Measurements from ENCODE around the gene ZNF70. TPM values are rescaled to one million over a fixed set of nuclear protein-coding genes. Genes with fewer than 3 reads are reported as not detected.

ZNF70 gene
- total RNA-seq, 1 experiment from 2014 or later = 5.4 TPM

DNA sequence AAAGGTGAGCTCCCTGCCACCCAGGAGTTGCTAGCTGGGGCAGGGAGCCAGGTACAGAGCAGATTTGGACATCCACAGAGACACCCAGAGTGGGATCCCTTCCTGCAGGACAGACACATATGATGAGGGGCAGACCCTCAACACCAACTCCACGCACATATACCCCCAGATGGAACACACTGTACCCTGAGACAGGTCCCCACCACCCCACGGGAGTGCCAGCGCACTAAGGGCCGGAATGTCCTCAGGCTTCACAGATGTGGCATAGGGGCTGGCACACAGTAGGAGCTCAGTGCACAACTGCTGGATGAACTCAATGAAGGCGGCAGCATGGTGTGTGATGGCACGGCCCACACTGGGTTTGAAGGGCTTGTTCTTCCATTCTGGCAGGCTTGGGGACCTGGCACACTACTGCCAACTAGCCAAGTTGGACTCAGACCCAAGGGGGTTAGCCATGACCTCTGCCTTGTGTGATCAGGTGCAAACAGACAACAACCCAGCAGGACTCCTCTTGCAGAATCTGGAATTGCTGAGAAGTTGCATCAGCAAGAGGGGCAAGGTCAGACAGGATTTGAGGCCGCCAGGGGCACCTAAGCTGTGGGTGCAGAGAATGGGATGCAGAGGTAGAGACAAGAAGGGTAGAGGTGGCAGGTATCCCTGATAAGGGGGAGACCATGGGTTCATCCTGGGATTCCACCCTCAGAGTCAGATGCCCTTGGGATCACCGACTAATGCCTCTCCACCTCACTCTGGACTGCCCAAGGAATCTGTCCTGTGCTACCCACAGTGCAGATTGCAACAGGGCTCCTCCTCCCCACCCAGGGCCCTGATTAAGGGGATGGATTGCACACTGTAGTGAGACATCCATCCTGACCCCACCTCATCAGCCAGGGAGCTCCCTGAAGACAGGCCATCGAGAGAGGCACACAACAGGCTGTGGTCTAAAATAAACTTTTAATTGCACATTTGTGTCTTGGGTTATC lies 14.3 kb upstream of the ZNF70 start:
- no TSS peak for BruUV-seq (replicated peaks)
- H3K27ac Mint-ChIP-seq (ENCODE audit: unreplicated experiment) = peak overlapping the region; percentile 79
- no peak overlapping the region for H3K4me3 ChIP-seq (ENCODE audit: low read depth, low read length)
- no peaks in the 10 kb centered on the region for H3K27me3 ChIP-seq (replicated peaks; ENCODE audit: control insufficient read depth, insufficient read depth, low read length)
- intact Hi-C loops (cut with micrococcal nuclease; ENCODE audit: unreplicated experiment) = loop anchor here (1.0 kb wide), 1 partner anchor 14 kb away; the partner anchor contains the start of gene ZNF70
- TF ChIP-seq, protein P1, sequence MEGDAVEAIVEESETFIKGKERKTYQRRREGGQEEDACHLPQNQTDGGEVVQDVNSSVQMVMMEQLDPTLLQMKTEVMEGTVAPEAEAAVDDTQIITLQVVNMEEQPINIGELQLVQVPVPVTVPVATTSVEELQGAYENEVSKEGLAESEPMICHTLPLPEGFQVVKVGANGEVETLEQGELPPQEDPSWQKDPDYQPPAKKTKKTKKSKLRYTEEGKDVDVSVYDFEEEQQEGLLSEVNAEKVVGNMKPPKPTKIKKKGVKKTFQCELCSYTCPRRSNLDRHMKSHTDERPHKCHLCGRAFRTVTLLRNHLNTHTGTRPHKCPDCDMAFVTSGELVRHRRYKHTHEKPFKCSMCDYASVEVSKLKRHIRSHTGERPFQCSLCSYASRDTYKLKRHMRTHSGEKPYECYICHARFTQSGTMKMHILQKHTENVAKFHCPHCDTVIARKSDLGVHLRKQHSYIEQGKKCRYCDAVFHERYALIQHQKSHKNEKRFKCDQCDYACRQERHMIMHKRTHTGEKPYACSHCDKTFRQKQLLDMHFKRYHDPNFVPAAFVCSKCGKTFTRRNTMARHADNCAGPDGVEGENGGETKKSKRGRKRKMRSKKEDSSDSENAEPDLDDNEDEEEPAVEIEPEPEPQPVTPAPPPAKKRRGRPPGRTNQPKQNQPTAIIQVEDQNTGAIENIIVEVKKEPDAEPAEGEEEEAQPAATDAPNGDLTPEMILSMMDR (IDR thresholded peaks at IDR 0.05; ENCODE audit: insufficient read depth in 1 of 2, low read depth in 1 of 2, low read length in 1 of 2, severe bottlenecking in 1 of 2, unreplicated experiment in 1 of 2) = no peak
- H3K9me3 ChIP-seq = no peaks in the 10 kb centered on the region
- no peaks in the 10 kb centered on the region for H3K27me3 Mint-ChIP-seq (ENCODE audit: insufficient read depth, unreplicated experiment)
- peaks cover 11% of the 10 kb centered on the region for H3K36me3 Mint-ChIP-seq (ENCODE audit: insufficient read depth, unreplicated experiment)
- ChIA-PET CTCF (interaction anchor here (0.6 to 0.7 kb wide), 2 partner anchors 17 to 193 kb away, joined by 3 to 4 read pairs; no protein-coding TSS in a partner anchor), POLR2A (no interaction called here)
- DNase-seq = peak in 1 of 2 experiments; percentile 39
- H3K9me3 Mint-ChIP-seq (ENCODE audit: unreplicated experiment) = no peaks in the 10 kb centered on the region
- H3K4me1 ChIP-seq = peaks cover 7% of the 10 kb centered on the region
- peak overlapping the region; percentile 59 for H3K4me3 Mint-ChIP-seq (ENCODE audit: unreplicated experiment)
- H3K36me3 ChIP-seq (ENCODE audit: control insufficient read depth, insufficient read depth, low read length) = peaks cover 1% of the 10 kb centered on the region
- H3K4me1 Mint-ChIP-seq (ENCODE audit: low read depth, unreplicated experiment) = no peaks in the 10 kb centered on the region

DNA sequence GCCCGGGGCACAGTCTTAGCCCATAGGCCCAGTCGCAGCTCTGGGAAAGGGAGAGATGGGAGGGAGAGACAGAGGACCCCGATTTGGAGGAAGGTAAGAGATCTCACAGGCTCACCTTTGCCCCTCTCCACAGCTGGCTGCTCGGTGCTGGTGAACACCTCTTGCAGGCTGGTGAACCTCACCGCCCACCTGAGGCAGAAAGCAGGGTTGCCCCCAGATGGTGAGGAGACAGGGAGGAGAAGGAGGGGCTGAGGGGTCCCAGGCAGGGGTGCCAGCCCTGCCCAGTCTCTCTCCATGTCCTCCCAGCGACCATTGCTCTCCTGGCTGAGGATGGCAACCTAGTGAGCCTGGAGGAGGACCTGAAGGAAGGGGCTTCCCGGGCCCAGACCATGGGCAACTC lies 13.0 kb upstream of the ZNF70 start:
- Mint-ChIP-seq H3K4me3 (ENCODE audit: unreplicated experiment) (no peak overlapping the region), H3K36me3 (ENCODE audit: insufficient read depth, unreplicated experiment) (peaks cover 11% of the 10 kb centered on the region), H3K4me1 (ENCODE audit: low read depth, unreplicated experiment) (no peaks in the 10 kb centered on the region), H3K27me3 (ENCODE audit: insufficient read depth, unreplicated experiment) (no peaks in the 10 kb centered on the region), H3K9me3 (ENCODE audit: unreplicated experiment) (no peaks in the 10 kb centered on the region), H3K27ac (ENCODE audit: unreplicated experiment) (no peak overlapping the region)
- DNase-seq = no peak
- BruUV-seq (replicated peaks) = no TSS peak
- Histone ChIP-seq H3K9me3 (no peaks in the 10 kb centered on the region), H3K4me1 (peaks cover 7% of the 10 kb centered on the region), H3K36me3 (ENCODE audit: control insufficient read depth, insufficient read depth, low read length) (peaks cover 1% of the 10 kb centered on the region), H3K27me3 (replicated peaks; ENCODE audit: control insufficient read depth, insufficient read depth, low read length) (no peaks in the 10 kb centered on the region), H3K4me3 (ENCODE audit: low read depth, low read length) (no peak overlapping the region)
- intact Hi-C loops (cut with micrococcal nuclease; ENCODE audit: unreplicated experiment) = no loop called here
- ChIA-PET CTCF (no interaction called here), POLR2A (no interaction called here)
- TF ChIP-seq, protein P1 (IDR thresholded peaks at IDR 0.05; ENCODE audit: insufficient read depth in 1 of 2, low read depth in 1 of 2, low read length in 1 of 2, severe bottlenecking in 1 of 2, unreplicated experiment in 1 of 2) = no peak

DNA sequence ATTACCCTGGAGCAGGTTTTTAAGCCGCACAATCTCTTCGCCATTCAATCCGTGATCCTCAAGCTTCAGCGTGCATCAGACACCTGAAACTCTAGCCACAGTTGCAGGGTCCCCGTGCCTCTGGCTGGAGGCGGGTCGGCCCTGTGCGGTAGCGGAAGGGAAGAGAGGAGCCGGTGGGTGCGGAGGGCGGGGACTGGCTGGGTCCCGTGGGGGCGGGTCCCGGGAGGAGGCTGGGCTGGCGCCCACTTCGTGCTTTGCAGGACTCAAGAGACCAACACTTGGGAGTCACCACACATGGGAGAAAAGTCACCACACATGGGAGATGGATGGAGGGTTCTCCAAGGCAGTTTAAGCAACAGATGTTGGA lies 12.7 kb upstream of the ZNF70 start:
- TF ChIP-seq, protein P1 (IDR thresholded peaks at IDR 0.05; ENCODE audit: insufficient read depth in 1 of 2, low read depth in 1 of 2, low read length in 1 of 2, severe bottlenecking in 1 of 2, unreplicated experiment in 1 of 2) = no peak
- Mint-ChIP-seq H3K27ac (ENCODE audit: unreplicated experiment) (no peak overlapping the region), H3K4me1 (ENCODE audit: low read depth, unreplicated experiment) (no peaks in the 10 kb centered on the region), H3K36me3 (ENCODE audit: insufficient read depth, unreplicated experiment) (peaks cover 11% of the 10 kb centered on the region), H3K27me3 (ENCODE audit: insufficient read depth, unreplicated experiment) (no peaks in the 10 kb centered on the region), H3K9me3 (ENCODE audit: unreplicated experiment) (no peaks in the 10 kb centered on the region), H3K4me3 (ENCODE audit: unreplicated experiment) (no peak overlapping the region)
- DNase-seq = no peak
- H3K9me3 ChIP-seq = no peaks in the 10 kb centered on the region
- intact Hi-C loops (cut with micrococcal nuclease; ENCODE audit: unreplicated experiment) = no loop called here
- no peaks in the 10 kb centered on the region for H3K27me3 ChIP-seq (replicated peaks; ENCODE audit: control insufficient read depth, insufficient read depth, low read length)
- CTCF ChIA-PET = no interaction called here
- POLR2A ChIA-PET = interaction anchor here (0.5 kb wide), 1 partner anchor 152 kb away, joined by 4 read pairs; no protein-coding TSS in a partner anchor
- H3K36me3 ChIP-seq (ENCODE audit: control insufficient read depth, insufficient read depth, low read length) = peaks cover 1% of the 10 kb centered on the region
- peaks cover 7% of the 10 kb centered on the region for H3K4me1 ChIP-seq
- no peak overlapping the region for H3K4me3 ChIP-seq (ENCODE audit: low read depth, low read length)
- BruUV-seq (replicated peaks) = no TSS peak

All from Caco-2 (cell line).